ENCODE results near the gene PLCB1.
"Not testable (repeated sequence)": the region's sequence is repeated elsewhere in the genome, so short reads cannot be mapped to it uniquely, and the experiment has no call there.

The PLCB1 gene

DNA sequence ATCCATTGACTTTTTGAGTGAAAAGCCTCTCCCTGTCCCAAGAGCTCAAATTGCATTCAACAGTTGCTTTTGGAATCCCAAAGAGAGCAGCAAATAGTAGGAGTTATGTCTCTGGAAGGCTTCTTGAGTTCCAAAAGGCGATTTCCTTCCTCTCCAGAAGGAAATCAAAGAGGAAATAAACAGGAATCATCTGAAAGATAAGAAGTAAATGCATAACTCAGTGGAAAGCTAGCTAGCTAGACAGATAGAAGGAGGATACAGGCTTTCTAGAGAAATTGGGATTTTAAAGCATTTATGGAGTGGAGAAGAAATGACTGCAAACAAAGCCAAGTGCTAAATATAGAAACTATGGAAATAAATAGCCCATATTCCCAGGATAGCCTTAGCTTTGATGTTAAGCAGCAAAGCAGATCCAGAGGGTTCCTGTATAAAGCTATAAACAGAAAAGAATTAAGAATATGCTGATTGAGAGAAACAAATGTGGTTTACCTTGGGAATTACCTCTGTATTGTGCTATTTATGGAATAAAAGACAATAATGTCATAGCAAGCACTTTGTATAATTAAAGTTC, 214.7 kb downstream of the PLCB1 start:
- no peak for DNase-seq

DNA sequence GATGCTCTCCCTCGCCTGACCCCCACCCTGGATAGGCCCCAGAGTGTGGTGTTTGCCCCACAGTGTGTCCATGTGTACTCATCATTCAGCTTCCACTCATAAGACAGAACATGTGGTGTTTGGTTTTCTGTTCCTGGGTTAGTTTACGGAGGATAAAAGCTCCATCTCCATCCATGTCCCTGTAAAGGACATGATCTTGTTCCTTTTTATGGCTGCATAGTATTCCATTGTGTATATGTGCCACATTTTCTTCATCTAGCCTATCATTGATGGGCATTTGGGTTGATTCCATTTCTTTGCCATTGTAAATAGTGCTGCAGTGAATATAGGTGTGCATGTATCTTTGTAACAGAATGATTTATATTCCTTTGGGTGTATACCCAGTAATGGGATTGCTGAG, 218.2 kb downstream of the PLCB1 start:
- not testable (repeated sequence) for DNase-seq

DNA sequence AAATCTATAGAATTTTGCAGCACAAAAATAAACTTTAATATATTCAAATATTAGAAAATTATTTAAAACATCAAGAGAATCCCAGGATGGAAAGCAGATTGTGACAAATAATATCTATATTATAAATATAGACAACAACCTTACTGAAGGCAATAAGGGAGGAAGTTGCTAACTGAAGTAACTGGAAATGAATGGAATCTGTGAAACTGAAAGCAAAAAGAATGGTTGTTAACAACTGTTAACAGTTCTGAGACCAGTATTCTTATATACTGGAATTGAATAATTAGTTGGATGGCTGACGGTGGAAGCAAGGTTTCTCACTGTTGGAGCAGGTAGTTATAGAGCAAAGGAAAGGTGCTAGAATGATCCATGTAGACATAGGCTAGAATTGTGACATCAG, 220.4 kb downstream of the PLCB1 start:
- DNase-seq: no peak

DNA sequence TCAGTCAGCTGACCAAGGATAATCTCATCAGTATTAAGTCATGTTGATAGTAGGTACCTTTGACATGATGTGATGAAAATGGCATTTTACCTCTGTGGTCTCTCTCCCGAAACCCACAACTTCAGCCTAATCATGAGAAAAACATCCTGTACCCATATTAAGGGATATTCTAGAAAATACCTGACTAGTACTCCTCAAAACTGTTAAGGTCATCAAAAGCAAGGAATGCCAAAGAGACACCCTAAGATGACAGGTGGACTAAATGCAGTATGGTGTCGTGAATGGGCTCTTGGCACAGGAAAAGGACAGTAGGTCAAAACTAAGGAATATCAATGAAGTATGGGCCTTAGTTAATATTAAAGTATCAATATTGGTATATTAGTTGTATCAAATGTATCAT, 221.4 kb downstream of the PLCB1 start:
- DNase-seq: no peak

GRCh38 chr20:8355453-8355852, 223.4 kb downstream of the PLCB1 start:
- DNase-seq: no peak

DNA sequence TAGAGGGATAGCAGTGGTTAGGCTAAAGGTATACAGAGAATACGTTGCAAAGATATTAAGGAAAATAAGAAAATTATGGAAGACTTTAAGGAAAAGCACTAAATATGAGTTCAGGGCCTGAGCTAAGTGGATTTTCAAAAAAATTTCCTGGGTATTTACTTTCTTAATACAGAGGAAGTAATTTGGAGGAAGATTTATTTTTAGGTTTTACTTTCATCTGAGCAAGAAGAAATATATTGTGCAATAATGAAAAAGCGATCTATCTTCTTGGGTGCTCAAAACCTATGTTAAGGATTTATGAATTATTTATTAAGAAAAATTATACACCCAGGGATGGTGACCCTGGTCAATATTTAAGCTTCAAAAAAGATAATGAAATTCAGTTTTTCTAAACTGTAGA, 224.7 kb downstream of the PLCB1 start:
- no peak for DNase-seq

- no peak for DNase-seq
These were observed 225.6 kb downstream of the PLCB1 start for GRCh38 chr20:8357703-8358102.

DNA sequence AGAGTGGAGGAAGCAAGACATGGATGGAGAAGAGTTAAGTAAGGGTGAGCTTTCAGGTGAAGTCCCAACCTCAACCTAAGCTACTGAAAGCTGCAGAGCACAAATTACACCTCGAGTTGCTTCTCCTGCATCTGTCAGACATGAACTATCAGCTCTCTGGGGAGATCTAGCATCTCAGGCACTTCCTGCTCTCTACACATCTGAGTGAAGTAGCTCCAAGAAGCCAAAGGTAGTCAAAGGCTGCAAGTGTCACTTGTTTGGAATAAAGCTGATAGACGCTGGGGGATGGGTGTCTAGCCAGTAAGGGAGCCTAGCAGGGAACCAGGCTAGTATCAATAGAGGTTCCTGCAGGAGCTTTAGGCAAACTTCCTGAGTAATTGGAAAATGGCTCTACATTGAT, 228.0 kb downstream of the PLCB1 start:
- no peak for DNase-seq

DNA sequence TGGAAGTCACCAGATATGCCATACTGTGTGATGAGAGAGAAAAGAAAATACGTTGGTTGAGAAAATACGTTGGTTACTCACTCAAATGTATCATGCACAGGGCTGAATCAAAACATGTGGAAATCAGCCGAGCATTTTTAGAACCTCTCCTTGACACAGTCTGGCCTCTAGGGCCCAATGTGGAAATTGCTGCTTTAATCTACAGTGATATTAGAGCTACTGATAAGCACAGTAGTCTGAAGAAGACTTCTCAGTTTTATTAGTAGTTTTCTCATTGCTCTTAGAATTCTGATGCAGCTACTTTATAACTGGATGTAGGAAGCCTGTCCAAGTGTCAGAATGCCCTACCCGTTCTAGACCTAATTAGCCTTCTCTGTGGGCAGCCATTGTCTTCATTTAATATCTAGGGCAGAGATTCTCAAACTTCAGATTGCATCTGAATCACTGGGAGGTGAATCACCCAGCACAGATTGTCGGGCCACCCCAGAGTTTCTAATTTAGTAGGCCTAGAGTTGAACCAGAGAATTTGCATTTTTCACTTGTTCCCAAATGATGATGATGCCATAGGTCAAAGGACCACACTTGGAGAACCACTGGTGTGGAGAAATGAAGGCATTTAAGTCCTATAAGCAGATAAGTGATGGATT, 229.1 kb downstream of the PLCB1 start:
- DNase-seq: no peak

DNA sequence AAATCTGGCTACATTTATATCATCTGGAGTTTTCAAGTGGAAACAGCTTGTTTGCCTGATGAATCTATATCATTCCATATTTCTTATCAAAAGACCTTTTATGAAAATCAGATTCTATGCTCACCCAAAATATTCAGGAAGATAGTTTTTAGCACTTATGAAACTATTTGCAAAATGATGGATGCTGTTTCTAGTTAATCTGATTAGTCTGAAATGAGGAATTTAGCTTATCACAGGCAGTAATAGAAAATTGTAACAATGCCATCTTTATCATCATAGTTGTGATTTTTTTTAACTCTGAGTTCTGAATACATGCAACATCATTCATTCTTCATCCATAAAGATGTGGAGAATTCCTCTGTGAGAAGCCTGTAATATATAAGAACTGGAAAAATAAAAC, 229.7 kb downstream of the PLCB1 start:
- DNase-seq: no peak

DNA sequence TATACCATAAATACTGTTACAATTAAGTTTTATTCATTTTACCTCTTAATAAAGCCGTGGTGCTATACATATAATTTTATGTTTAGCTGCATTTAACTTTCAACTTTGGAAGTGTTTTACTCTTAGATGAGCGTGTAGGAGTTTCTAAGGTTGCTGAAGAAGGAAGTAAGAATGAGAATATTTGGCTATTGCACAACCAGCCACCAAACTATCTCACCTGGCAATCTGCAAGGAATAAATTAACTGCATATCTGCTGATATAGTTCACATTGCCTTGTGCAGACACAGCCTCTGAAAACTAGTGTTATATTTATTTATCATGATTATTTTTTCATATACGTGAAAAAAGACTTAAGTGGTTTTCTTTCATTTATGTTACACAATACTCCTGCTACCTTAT, 230.4 kb downstream of the PLCB1 start:
- DNase-seq: no peak

DNA sequence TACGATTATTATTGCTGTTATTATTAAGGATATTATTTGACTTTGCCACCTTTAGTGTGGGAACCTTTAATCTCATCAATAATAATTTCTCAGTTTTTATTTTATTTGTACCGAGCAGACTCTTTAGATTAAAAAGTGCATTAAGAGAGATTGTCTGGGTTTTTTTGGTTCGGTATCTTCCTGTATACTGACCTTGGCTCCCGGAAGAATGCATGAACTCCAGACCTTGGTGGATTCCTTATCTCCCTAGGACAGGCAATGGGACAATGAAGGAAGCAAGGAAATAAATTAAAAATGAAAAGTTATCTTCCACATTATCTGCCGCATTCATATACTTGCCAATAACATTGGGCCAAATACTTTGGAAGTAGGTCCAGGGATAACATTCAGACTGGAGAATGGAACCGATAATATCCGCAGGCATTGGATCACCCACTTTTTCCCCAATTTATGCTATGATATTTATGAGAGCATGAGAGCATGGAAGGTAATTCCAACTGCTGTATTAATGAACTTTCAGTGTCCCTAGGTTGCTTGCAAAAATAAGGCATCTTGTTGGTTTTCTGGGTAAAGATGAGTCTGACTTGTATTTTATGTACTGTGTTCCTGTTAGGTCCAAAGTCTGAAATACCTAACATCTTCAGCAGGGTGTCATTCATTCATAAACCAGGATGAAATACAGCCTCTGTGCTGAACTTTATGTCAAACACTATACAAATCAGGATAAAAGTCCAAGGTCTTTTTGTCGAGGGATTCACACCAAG, 232.1 kb downstream of the PLCB1 start:
- DNase-seq: no peak

GRCh38 chr20:8364734-8365078, 232.6 kb downstream of the PLCB1 start:
- no peak for DNase-seq

DNA sequence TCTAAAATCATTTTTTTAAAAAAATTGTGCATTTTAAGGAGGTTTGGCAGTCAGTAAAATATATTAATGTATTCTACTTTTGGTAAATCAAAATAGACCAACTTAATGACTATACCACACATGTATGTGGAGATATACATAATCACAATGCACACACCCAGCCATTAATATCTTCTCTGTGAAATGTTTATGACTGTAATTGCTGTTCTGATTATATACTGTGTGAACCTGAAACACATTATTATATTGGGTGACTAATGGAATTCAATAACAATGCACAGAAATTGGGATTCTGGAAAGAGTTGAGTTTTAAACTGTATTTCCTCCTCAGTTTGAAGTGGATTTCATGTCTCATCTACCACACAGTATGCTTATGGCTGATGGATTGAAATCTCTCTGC, 233.6 kb downstream of the PLCB1 start:
- DNase-seq: no peak

DNA sequence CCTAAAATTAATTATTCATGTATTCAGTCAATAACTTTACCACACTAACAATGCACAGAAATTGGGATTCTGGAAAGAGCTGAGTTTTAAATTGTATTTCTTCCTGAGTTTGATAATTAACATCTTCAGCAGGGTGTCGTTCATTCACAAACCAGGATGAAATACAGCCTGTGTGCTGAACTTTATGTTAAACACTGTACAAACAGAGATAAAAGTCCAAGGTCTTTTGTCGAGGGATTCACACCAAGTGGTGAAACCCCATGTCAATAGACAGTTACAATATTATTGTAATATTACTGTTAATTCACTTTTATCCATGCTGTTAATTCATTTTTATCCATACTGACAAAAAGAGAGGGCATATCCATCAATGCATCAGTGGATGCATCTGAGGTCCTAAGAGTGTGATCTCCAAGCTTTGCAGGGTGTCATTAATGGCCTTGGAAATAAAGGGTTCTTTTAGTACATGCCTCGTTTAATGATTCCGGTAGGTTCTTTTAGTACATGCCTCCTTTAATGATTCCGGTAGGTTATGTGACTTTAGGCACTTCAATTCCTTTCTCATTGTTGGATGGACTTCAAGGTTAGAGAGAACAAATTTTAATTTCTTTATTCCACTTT, 234.3 kb downstream of the PLCB1 start:
- no peak for DNase-seq

DNA sequence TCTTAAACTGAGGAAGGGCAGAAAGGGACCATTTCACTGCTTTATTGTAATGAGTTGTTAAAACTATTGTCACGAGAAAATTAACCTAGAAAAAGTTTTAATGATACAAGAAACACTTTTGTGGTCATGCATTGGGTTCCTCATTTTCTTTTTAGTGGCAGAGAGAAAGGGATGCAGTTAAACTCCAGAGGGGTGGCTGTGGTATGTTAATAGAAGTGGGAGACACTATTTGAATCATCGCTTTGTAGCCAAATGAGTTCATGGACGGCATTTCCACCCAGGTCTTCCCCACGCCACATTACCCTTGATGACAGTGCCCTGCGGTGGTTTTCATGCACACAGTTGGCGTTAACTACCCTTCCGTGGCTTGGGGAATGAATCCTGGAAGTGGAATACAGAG, 235.6 kb downstream of the PLCB1 start:
- DNase-seq: no peak

DNA sequence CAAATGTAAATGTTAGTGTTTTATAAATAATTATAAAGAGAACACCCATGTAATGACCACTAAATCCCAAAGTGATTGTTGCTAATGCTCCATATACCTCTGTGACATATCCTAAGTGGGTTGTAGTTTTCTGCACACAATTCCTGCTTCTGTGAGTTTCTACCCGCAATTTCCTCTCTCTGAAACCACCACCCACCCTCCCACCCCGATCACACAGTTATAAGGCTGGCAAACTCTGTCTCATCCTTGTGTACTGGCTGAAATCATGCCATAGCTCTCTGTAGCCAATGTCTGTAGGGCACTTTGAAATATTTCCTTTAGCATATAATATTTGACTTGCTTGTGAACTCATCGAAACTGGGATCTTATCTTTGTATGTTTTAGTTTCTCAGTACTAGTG, 236.6 kb downstream of the PLCB1 start:
- DNase-seq: no peak

DNA sequence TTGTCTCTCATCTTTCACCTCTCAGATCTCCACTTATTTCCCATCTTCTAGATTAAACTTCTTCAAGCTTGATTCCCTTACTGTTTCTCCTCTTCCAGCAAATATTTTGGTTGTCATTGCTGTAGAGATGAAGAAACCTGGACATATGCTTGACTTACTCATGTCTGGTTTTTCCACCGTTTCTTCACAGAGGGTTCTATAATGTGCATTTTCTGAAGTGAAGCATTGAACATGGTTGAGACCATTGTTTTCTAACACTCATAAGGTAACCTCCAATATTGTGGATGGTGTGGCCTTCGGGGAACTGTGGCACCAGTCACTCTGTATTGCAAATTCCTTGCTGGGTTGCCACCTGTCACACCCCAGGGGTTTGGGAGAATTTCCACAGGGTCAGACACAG, 237.2 kb downstream of the PLCB1 start:
- DNase-seq: no peak

DNA sequence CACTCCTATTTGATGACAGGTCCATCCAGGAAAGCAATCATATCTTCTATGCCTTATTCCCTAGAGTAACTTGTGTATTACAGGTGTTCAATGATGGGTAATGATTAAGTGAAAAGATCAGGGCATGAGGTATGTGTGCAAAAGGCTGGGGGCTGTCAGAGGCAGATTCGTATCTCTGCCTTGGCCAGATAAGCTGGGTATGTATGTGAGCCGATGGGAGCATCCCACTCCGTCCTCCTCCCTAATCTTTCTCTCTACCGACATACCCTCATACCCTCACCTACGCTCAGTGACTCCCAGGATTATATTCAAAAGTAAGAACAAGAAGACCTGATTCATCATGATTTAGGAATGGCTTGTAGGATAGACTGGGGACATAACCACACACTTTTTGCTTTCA, 238.7 kb downstream of the PLCB1 start:
- DNase-seq: no peak

DNA sequence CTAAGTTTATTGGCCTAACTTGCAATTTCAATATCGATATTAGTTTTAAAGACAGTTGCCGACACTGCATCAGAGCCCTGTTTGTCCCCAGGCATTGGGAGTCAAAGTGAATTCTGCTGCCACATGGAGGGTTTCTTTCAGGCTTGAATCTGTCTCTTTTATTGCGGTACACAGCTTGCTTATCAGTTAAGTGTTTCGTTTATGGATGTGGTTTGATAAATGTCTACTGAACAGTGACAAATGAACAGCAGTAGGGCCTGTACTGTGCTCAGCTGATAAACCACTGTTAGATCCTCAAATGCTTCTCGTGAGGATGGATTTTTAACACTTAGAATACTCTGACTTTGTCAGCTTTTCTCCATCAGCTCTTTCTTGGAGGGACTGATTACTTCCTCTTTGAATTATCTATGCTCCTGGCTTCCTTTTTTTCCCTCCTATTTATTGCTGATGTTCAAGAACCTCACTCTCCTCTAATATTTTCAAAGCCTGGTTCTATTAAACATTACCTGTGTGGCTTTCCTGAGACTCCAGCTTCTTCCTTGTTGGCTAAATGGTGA, 240.8 kb downstream of the PLCB1 start:
- DNase-seq: no peak

GRCh38 chr20:8373579-8373978, 241.5 kb downstream of the PLCB1 start:
- DNase-seq: no peak

- no peak for DNase-seq
These were observed 243.8 kb downstream of the PLCB1 start for GRCh38 chr20:8375898-8376297.

- no peak for DNase-seq
These were observed 244.9 kb downstream of the PLCB1 start for GRCh38 chr20:8376940-8377339.

DNA sequence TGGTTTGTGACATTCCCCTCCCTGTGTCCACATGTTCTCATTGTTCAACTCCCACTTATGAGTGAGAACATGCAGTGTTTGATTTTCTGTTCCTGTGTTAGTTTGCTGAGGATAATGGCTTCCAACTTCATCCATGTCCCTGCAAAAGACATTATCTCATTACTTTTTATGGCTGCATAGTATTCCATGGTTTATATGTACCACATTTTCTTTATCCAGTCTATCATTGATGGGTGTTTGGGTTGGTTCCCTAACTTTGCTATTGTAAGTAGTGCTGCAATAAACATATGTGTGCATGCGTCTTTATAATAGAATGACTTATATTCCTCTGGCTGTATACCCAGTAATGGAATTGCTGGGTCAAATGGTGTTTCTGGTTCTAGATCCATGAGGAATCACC, 247.1 kb downstream of the PLCB1 start:
- not testable (repeated sequence) for DNase-seq

All from NCI-H526 treated with DMSO at 0.1 percent for 48 hours (cell line).